K562 (cell line): ENCODE data around the gene GPR4. TPM values are rescaled to one million over a fixed set of nuclear protein-coding genes. Genes with fewer than 3 reads are reported as not detected.

Experiments
- ATAC-seq: fragments of 200-7000 bp; cut with Tn5 transposase; 3 replicates; pipeline ENCODE4 v1.9.1; 2020; ENCODE audit warnings: moderate library complexity
- BruUV-seq: library from RNA; stranded (reverse); fragments of 400-500 nt; replicated peaks from 2 replicates; lab custom pipeline; 2021; lab: Mats Ljungman, UMichigan
- CTCF ChIA-PET: fragments of 300-600 bp; formaldehyde crosslinking; extraction: SDS; loops from one replicate; lab custom pipeline; 2021; ENCODE audit warnings: low intra/inter-chr PET ratio; lab: Yijun Ruan, JAX
- POLR2A ChIA-PET: fragments of 300-600, 350-650 bp; sonication (Branson Sonifier 250); formaldehyde crosslinking; extraction: SDS; loops from one replicate; lab custom pipeline; 2021; ENCODE audit warnings: antibody characterized with exemption, inconsistent platforms; lab: Yijun Ruan, JAX
- DNase-seq, 4 experiments: peaks; one replicate each; pipeline versions ENCODE4 v3.0.0 to v3.0.0-alpha.2; 2011 to 2018; ENCODE audit warnings: low spot score in 3 of 4, mixed read lengths in 3 of 4; ENCODE audit errors: extremely low read depth in 1 of 4
- FAIRE-seq: peaks from 2 replicates; lab custom pipeline; 2011; peaks lifted over from hg19 to GRCh38; lab: Jason Lieb, UNC
- H2AFZ ChIP-seq: 2 replicates; pipeline ENCODE4 v1.6.0; 2011; ENCODE audit warnings: low read depth, low read length, control low read depth, inconsistent platforms
- H3K27ac ChIP-seq: fragments of 200-600 bp; 3 replicates; pipeline ENCODE4 v1.8.0; 2011; ENCODE audit warnings: low read depth, mild to moderate bottlenecking, control low read depth, inconsistent platforms, low read length, moderate library complexity, mixed read lengths; ENCODE audit errors: extremely low read depth
- H3K27me3 ChIP-seq, 2 experiments: fragments of 300-600 bp in 1 of 2; 2 replicates in 1 of 2; 3 replicates in 1 of 2; pipeline versions ENCODE4 v1.6.0 to v1.8.0; 2011; ENCODE audit warnings: inconsistent platforms in 2 of 2, low read length in 2 of 2, mild to moderate bottlenecking in 1 of 2, mixed read lengths in 1 of 2, moderate library complexity in 1 of 2; ENCODE audit not compliant: control insufficient read depth in 2 of 2, insufficient read depth in 2 of 2
- H3K36me3 ChIP-seq: fragments of 300-600 bp; 3 replicates; pipeline ENCODE4 v1.8.0; 2011; ENCODE audit warnings: mild to moderate bottlenecking, low read length, inconsistent platforms; ENCODE audit not compliant: control insufficient read depth, insufficient read depth
- H3K4me1 ChIP-seq, 2 experiments: fragments of 200-600 bp in 1 of 2; replicated peaks in 1 of 2; 2 replicates in 1 of 2; 3 replicates in 1 of 2; pipeline versions ENCODE4 v1.5.1 to v1.8.0; 2011; ENCODE audit warnings: inconsistent platforms in 2 of 2, low read length in 2 of 2, mild to moderate bottlenecking in 1 of 2, mixed read lengths in 1 of 2, moderate library complexity in 1 of 2; ENCODE audit not compliant: control insufficient read depth in 2 of 2, insufficient read depth in 2 of 2
- H3K4me2 ChIP-seq: 2 replicates; pipeline ENCODE4 v1.6.1; 2011; ENCODE audit warnings: low read length, control low read depth, inconsistent platforms, mixed read lengths; ENCODE audit not compliant: insufficient read depth
- H3K4me3 ChIP-seq: fragments of 200-600 bp; sonication (generic), shearing (Covaris generic); 2 replicates; pipeline ENCODE4 v1.5.1; 2016; ENCODE audit warnings: control low read depth, inconsistent platforms
- H3K79me2 ChIP-seq: fragments of 200-600 bp; 3 replicates; pipeline ENCODE4 v1.8.0; 2011; ENCODE audit warnings: low read length, inconsistent platforms; ENCODE audit not compliant: control insufficient read depth, insufficient read depth
- H3K9ac ChIP-seq, 2 experiments: 2 replicates each; pipeline versions ENCODE4 v1.6.0 to v1.6.1; 2011; ENCODE audit warnings: low read depth in 2 of 2, low read length in 2 of 2, control low read depth in 1 of 2, inconsistent platforms in 1 of 2, mild to moderate bottlenecking in 1 of 2, mixed read lengths in 1 of 2; ENCODE audit not compliant: insufficient read depth in 1 of 2
- H3K9me1 ChIP-seq: one replicate; pipeline ENCODE4 v1.6.0; 2011; ENCODE audit warnings: inconsistent platforms, mild to moderate bottlenecking, low read length, moderate library complexity; ENCODE audit not compliant: control insufficient read depth, insufficient read depth
- H3K9me3 ChIP-seq: replicated peaks from 2 replicates; pipeline ENCODE4 v1.5.1; 2011; ENCODE audit warnings: low read depth, low read length, inconsistent platforms; ENCODE audit not compliant: control insufficient read depth, insufficient read depth
- H4K20me1 ChIP-seq: replicated peaks from 2 replicates; pipeline ENCODE4 v1.6.1; 2011; ENCODE audit warnings: low read length, inconsistent platforms, mixed read lengths; ENCODE audit not compliant: control insufficient read depth, insufficient read depth
- DNMT1 ChIP-seq: fragments of 450-650 bp; IDR thresholded peaks from 2 replicates; pipeline ENCODE4 v1.6.1; 2016; ENCODE audit warnings: antibody characterized with exemption, mild to moderate bottlenecking
- GTF2B ChIP-seq: IDR thresholded peaks from 2 replicates; pipeline ENCODE4 v1.6.1; 2011; ENCODE audit not compliant: insufficient read length; ENCODE audit errors: extremely low read depth
- NR4A1 ChIP-seq, 2 experiments: fragments of 250-450 bp in 1 of 2; fragments of 450-650 bp in 1 of 2; sonication (Bioruptor Pico) in 1 of 2; IDR thresholded peaks; 2 replicates each; pipeline versions ENCODE4 v1.4.0 to v1.6.1; 2016 to 2020; ENCODE audit warnings: mild to moderate bottlenecking in 2 of 2, missing compliant biosample characterization in 1 of 2, missing genetic modification characterization in 1 of 2, moderate library complexity in 1 of 2
- SETDB1 ChIP-seq: IDR thresholded peaks from one replicate; pipeline ENCODE4 v1.6.1; 2012; ENCODE audit warnings: low read length, control low read depth, inconsistent platforms
- SMAD2 ChIP-seq: fragments of 150-350 bp; IDR thresholded peaks from 2 replicates; pipeline ENCODE4 v1.6.1; 2014; ENCODE audit warnings: low read depth, mild to moderate bottlenecking, low read length
- SMARCE1 ChIP-seq: fragments of 450-650 bp; IDR thresholded peaks from 2 replicates; pipeline ENCODE4 v1.7.1; 2016; ENCODE audit warnings: mild to moderate bottlenecking
- TEAD1 ChIP-seq, 2 experiments: fragments of 450-650 bp in 1 of 2; sonication (generic) in 1 of 2; formaldehyde crosslinking; IDR thresholded peaks; 2 replicates each; pipeline versions ENCODE4 v1.4.0 to v1.8.0; 2020 to 2022; ENCODE audit warnings: mild to moderate bottlenecking in 2 of 2, missing genetic modification reagents in 1 of 2
- ZFP30 ChIP-seq: fragments of 250-450 bp; sonication (Bioruptor Pico); IDR thresholded peaks from 2 replicates; pipeline ENCODE4 v1.8.0; 2022; ENCODE audit warnings: moderate library complexity, mild to moderate bottlenecking, inconsistent platforms, borderline replicate concordance
- ZNF217 ChIP-seq: sonication (generic); formaldehyde crosslinking; IDR thresholded peaks from 2 replicates; pipeline ENCODE4 v1.8.0; 2022; ENCODE audit warnings: mild to moderate bottlenecking, missing genetic modification reagents
- ZNF311 ChIP-seq: fragments of 250-450 bp; sonication (Bioruptor Pico); IDR thresholded peaks from 2 replicates; pipeline ENCODE4 v1.4.0; 2020; ENCODE audit warnings: mild to moderate bottlenecking, moderate library complexity
- ZNF644 ChIP-seq: fragments of 200-800 bp; sonication (Bioruptor generic); IDR thresholded peaks from 2 replicates; pipeline ENCODE4 v1.6.1; 2016; ENCODE audit warnings: low read depth, missing genetic modification characterization, missing compliant biosample characterization
- WGBS: fragments of 100-300 bp; shearing (Covaris generic); methylation state at CpG from one replicate; pipeline ENCODE4 v1.1.6; 2016; ENCODE audit warnings: low coverage, mixed read lengths; ENCODE audit not compliant: insufficient coverage; ENCODE audit errors: missing lambda C conversion rate; 5-methylcytosine and 5-hydroxymethylcytosine counted together
- in situ Hi-C: fragments of 300-500 bp; cut with MboI; formaldehyde crosslinking; loops from 4 replicates; pipeline ENCODE4 v1.15.0; 2018; ENCODE audit warnings: inconsistent platforms, mixed read lengths
- intact Hi-C: fragments of 100-400 bp; cut with micrococcal nuclease; formaldehyde crosslinking; loops from 2 replicates; pipeline ENCODE4 v1.14.2; 2022
- polyA plus RNA-seq, 8 experiments: library from polyadenylated mRNA; depleted of rRNA in 4 of 8; stranded (reverse) in 5 of 8; unstranded in 3 of 8; fragments of >200 nt; fragmentation: Nextera tagmentation in 2 of 8; fragmentation: Illumina TruSeq in 1 of 8; extraction: Ambion mirVana in 2 of 8; extraction: Trizol in 1 of 8; gene quantifications; 2 replicates each; pipeline versions ENCODE4 v1.2.1 to v1.2.3, GENCODE V29; 2011 to 2014; ENCODE audit warnings: inconsistent platforms in 1 of 8, missing spikeins in 1 of 8
- total RNA-seq, 7 experiments: library from RNA; depleted of rRNA in 6 of 7; stranded (reverse); fragments of >200 nt in 6 of 7; fragmentation: Illumina TruSeq in 2 of 7; extraction: Trizol in 2 of 7; gene quantifications; 2 replicates each; pipeline versions ENCODE4 v1.2.1 to v1.2.3, GENCODE V29; 2011 to 2021; ENCODE audit warnings: low replicate concordance in 1 of 7
- TF ChIP-seq, protein P1 (sequence below): IDR thresholded peaks from 2 replicates; pipeline ENCODE4 v1.6.1; 2011; ENCODE audit warnings: borderline replicate concordance, low read depth, mild to moderate bottlenecking, moderate library complexity, low read length; ENCODE audit not compliant: insufficient read depth, poor library complexity, severe bottlenecking
- TF ChIP-seq, protein P2 (sequence below): fragments of 450-650 bp; IDR thresholded peaks from 2 replicates; pipeline ENCODE4 v1.7.0; 2016; ENCODE audit warnings: borderline replicate concordance
- TF ChIP-seq, protein P3 (sequence below), 2 experiments: IDR thresholded peaks; 2 replicates each; pipeline ENCODE4 v1.6.1; 2011; ENCODE audit warnings: borderline replicate concordance in 1 of 2, control low read depth in 1 of 2, low read depth in 1 of 2, low read length in 1 of 2, mild to moderate bottlenecking in 1 of 2, mixed read lengths in 1 of 2, moderate library complexity in 1 of 2; ENCODE audit not compliant: insufficient read depth in 1 of 2, insufficient read length in 1 of 2, poor library complexity in 1 of 2, severe bottlenecking in 1 of 2; ENCODE audit errors: extremely low read depth in 1 of 2

Gene GPR4
- total and polyA plus RNA-seq, 9 of the 15 experiments (the other 6 are each of a cell fraction or from before 2014, with no cell fraction given): 0.03 to 0.09 (median 0.04) TPM; not detected in 5

- FAIRE-seq: peak; percentile 88
- BruUV-seq: no TSS peak
- Histone ChIP-seq H3K4me2 (peak overlapping the region; percentile 46), H3K27ac (0 out of 3 replicates have a peak overlapping the region, but pooled peaks have one; percentile 36), H4K20me1 (no peaks in the 10 kb centered on the region; the same call in 1 of the 2 replicates), H3K4me3 (no peak overlapping the region), H3K79me2 (peaks cover 3% of the 10 kb centered on the region; the same call in 1 of the 3 replicates), H3K36me3 (peaks cover 32% of the 10 kb centered on the region; the same call in 2 of the 3 replicates), H3K9me1 (no peaks in the 10 kb centered on the region), H3K9ac (peak overlapping the region in 1 of 2 experiments; percentile 83; a peak in 2 of 4 replicates), H3K9me3 (no peaks in the 10 kb centered on the region), H2AFZ (0 out of 2 replicates have a peak overlapping the region, but pooled peaks have one; percentile 4), H3K4me1 (peaks cover 7 to 22% of the 10 kb centered on the region in 2 experiments), H3K27me3 (no peaks in the 10 kb centered on the region; a peak in 1 of 5 replicates)
- WGBS: 13% methylated on average over 17 of the region's 27 CpGs
- in situ Hi-C loops: no loop called here
- peak; percentile 97 for ATAC-seq
- intact Hi-C loops: no loop called here
- POLR2A ChIA-PET: interaction anchor here (0.6 to 4.1 kb wide), 3 partner anchors 9 to 16 kb away, joined by 3 to 19 read pairs (median 8); no protein-coding TSS in a partner anchor
- CTCF ChIA-PET: no interaction called here
- peak; percentile 89 to 98 (median 98) for DNase-seq
- TF ChIP-seq ZNF644 (tag): no peak
- no peak for TF ChIP-seq SMAD2
- TF ChIP-seq ZNF217 (CRISPR knock-in tag): no peak
- no peak for TF ChIP-seq DNMT1
- no peak for TF ChIP-seq ZFP30 (CRISPR knock-in tag)
- TF ChIP-seq ZNF311: no peak
- no peak for TF ChIP-seq GTF2B
- 0 out of 2 replicates have a peak, but pooled peaks have one; percentile 23 for TF ChIP-seq SMARCE1
- 0 out of 2 replicates have a peak, but pooled peaks have one; percentile 35 for TF ChIP-seq NR4A1 (CRISPR knock-in tag; IDR thresholded peaks at IDR 0.05)
- TF ChIP-seq NR4A1 (tag; IDR thresholded peaks at IDR 0.05): no peak
- TF ChIP-seq TEAD1 (CRISPR knock-in tag; IDR thresholded peaks at IDR 0.05): no peak
- TF ChIP-seq SETDB1: no peak
- TF ChIP-seq, protein P1, sequence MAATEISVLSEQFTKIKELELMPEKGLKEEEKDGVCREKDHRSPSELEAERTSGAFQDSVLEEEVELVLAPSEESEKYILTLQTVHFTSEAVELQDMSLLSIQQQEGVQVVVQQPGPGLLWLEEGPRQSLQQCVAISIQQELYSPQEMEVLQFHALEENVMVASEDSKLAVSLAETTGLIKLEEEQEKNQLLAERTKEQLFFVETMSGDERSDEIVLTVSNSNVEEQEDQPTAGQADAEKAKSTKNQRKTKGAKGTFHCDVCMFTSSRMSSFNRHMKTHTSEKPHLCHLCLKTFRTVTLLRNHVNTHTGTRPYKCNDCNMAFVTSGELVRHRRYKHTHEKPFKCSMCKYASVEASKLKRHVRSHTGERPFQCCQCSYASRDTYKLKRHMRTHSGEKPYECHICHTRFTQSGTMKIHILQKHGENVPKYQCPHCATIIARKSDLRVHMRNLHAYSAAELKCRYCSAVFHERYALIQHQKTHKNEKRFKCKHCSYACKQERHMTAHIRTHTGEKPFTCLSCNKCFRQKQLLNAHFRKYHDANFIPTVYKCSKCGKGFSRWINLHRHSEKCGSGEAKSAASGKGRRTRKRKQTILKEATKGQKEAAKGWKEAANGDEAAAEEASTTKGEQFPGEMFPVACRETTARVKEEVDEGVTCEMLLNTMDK: no peak
- TF ChIP-seq, protein P2, sequence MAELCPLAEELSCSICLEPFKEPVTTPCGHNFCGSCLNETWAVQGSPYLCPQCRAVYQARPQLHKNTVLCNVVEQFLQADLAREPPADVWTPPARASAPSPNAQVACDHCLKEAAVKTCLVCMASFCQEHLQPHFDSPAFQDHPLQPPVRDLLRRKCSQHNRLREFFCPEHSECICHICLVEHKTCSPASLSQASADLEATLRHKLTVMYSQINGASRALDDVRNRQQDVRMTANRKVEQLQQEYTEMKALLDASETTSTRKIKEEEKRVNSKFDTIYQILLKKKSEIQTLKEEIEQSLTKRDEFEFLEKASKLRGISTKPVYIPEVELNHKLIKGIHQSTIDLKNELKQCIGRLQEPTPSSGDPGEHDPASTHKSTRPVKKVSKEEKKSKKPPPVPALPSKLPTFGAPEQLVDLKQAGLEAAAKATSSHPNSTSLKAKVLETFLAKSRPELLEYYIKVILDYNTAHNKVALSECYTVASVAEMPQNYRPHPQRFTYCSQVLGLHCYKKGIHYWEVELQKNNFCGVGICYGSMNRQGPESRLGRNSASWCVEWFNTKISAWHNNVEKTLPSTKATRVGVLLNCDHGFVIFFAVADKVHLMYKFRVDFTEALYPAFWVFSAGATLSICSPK: no peak
- TF ChIP-seq, protein P3, sequence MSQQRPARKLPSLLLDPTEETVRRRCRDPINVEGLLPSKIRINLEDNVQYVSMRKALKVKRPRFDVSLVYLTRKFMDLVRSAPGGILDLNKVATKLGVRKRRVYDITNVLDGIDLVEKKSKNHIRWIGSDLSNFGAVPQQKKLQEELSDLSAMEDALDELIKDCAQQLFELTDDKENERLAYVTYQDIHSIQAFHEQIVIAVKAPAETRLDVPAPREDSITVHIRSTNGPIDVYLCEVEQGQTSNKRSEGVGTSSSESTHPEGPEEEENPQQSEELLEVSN (IDR thresholded peaks at IDR 0.05; ENCODE audit: borderline replicate concordance in 1 of 2, extremely low read depth in 1 of 2, insufficient read depth in 1 of 2, insufficient read length in 1 of 2, low read depth in 1 of 2, low read length in 1 of 2, poor library complexity in 1 of 2, severe bottlenecking in 1 of 2): no peak
Observed at GRCh38 chr19:45632468-45633196, 30.6 kb upstream of the GPR4 start.
